Measurements from ENCODE around the gene LRRK2. TPM values are rescaled to one million over a fixed set of nuclear protein-coding genes. Genes with fewer than 3 reads are reported as not detected.
"Not testable (repeated sequence)": the region's sequence is repeated elsewhere in the genome, so short reads cannot be mapped to it uniquely, and the experiment has no call there.

The LRRK2 gene
- total RNA-seq, 1 experiment from 2014 or later = 0.73 TPM

GRCh38 chr12:40240779-40241178 is 16.0 kb downstream of the LRRK2 start:
- DNase-seq = no peak
- H3K27ac Mint-ChIP-seq (ENCODE audit: unreplicated experiment) = no peak overlapping the region
- intact Hi-C loops (cut with micrococcal nuclease; ENCODE audit: unreplicated experiment) = no loop called here

GRCh38 chr12:40241741-40242140 is 16.9 kb downstream of the LRRK2 start:
- intact Hi-C loops (cut with micrococcal nuclease; ENCODE audit: unreplicated experiment) = no loop called here
- H3K4me1 Mint-ChIP-seq (ENCODE audit: low read depth, unreplicated experiment) = no peaks in the 10 kb centered on the region
- H3K36me3 Mint-ChIP-seq (ENCODE audit: insufficient read depth, unreplicated experiment) = no peaks in the 10 kb centered on the region
- H3K9me3 Mint-ChIP-seq (ENCODE audit: low read depth, unreplicated experiment) = no peaks in the 10 kb centered on the region
- H3K27me3 Mint-ChIP-seq (ENCODE audit: unreplicated experiment) = no peaks in the 10 kb centered on the region
- no peak overlapping the region for H3K4me3 Mint-ChIP-seq (ENCODE audit: low read depth, unreplicated experiment)
- no TSS peak for BruUV-seq (replicated peaks)
- DNase-seq = no peak
- H3K27ac Mint-ChIP-seq (ENCODE audit: unreplicated experiment) = no peak overlapping the region
- CTCF ChIA-PET = no interaction called here
- TF ChIP-seq CTCF (IDR thresholded peaks at IDR 0.05; ENCODE audit: unreplicated experiment) = no peak

More at GRCh38 chr12:40240779-40241178, 16.0 kb downstream of the LRRK2 start:
- H3K9me3 Mint-ChIP-seq (ENCODE audit: low read depth, unreplicated experiment) = no peaks in the 10 kb centered on the region
- H3K4me3 Mint-ChIP-seq (ENCODE audit: low read depth, unreplicated experiment) = no peak overlapping the region
- BruUV-seq (replicated peaks) = no TSS peak
- H3K27me3 Mint-ChIP-seq (ENCODE audit: unreplicated experiment) = no peaks in the 10 kb centered on the region
- no peak for TF ChIP-seq CTCF (IDR thresholded peaks at IDR 0.05; ENCODE audit: unreplicated experiment)
- no peaks in the 10 kb centered on the region for H3K4me1 Mint-ChIP-seq (ENCODE audit: low read depth, unreplicated experiment)
- H3K36me3 Mint-ChIP-seq (ENCODE audit: insufficient read depth, unreplicated experiment) = no peaks in the 10 kb centered on the region
- CTCF ChIA-PET = no interaction called here

- BruUV-seq (replicated peaks); H3K4me1 Mint-ChIP-seq (ENCODE audit: low read depth, unreplicated experiment); H3K9me3 Mint-ChIP-seq (ENCODE audit: low read depth, unreplicated experiment); H3K4me3 Mint-ChIP-seq (ENCODE audit: low read depth, unreplicated experiment); H3K27ac Mint-ChIP-seq (ENCODE audit: unreplicated experiment); DNase-seq; intact Hi-C loops (cut with micrococcal nuclease; ENCODE audit: unreplicated experiment); H3K27me3 Mint-ChIP-seq (ENCODE audit: unreplicated experiment); H3K36me3 Mint-ChIP-seq (ENCODE audit: insufficient read depth, unreplicated experiment): not testable (repeated sequence)
- CTCF ChIA-PET = interaction anchor here (0.7 kb wide), 1 partner anchor 100 kb away, joined by 5 read pairs; no protein-coding TSS in a partner anchor
These were observed 19.8 kb downstream of the LRRK2 start for GRCh38 chr12:40244526-40245156.

GRCh38 chr12:40248034-40248433 is 23.2 kb downstream of the LRRK2 start:
- no TSS peak for BruUV-seq (replicated peaks)
- intact Hi-C loops (cut with micrococcal nuclease; ENCODE audit: unreplicated experiment) = no loop called here
- H3K27me3 Mint-ChIP-seq (ENCODE audit: unreplicated experiment) = no peaks in the 10 kb centered on the region
- H3K9me3 Mint-ChIP-seq (ENCODE audit: low read depth, unreplicated experiment) = no peaks in the 10 kb centered on the region
- no peak for DNase-seq
- no peak for TF ChIP-seq CTCF (IDR thresholded peaks at IDR 0.05; ENCODE audit: unreplicated experiment)
- CTCF ChIA-PET = no interaction called here
- H3K36me3 Mint-ChIP-seq (ENCODE audit: insufficient read depth, unreplicated experiment) = no peaks in the 10 kb centered on the region
- H3K4me3 Mint-ChIP-seq (ENCODE audit: low read depth, unreplicated experiment) = no peak overlapping the region
- H3K27ac Mint-ChIP-seq (ENCODE audit: unreplicated experiment) = no peak overlapping the region
- H3K4me1 Mint-ChIP-seq (ENCODE audit: low read depth, unreplicated experiment) = no peaks in the 10 kb centered on the region

GRCh38 chr12:40248585-40249297 is 23.9 kb downstream of the LRRK2 start:
- intact Hi-C loops (cut with micrococcal nuclease; ENCODE audit: unreplicated experiment) = no loop called here
- no peak for TF ChIP-seq CTCF (IDR thresholded peaks at IDR 0.05; ENCODE audit: unreplicated experiment)
- no peak for DNase-seq
- Mint-ChIP-seq H3K27ac (ENCODE audit: unreplicated experiment) (no peak overlapping the region), H3K36me3 (ENCODE audit: insufficient read depth, unreplicated experiment) (no peaks in the 10 kb centered on the region), H3K27me3 (ENCODE audit: unreplicated experiment) (no peaks in the 10 kb centered on the region), H3K9me3 (ENCODE audit: low read depth, unreplicated experiment) (no peaks in the 10 kb centered on the region), H3K4me3 (ENCODE audit: low read depth, unreplicated experiment) (no peak overlapping the region), H3K4me1 (ENCODE audit: low read depth, unreplicated experiment) (no peaks in the 10 kb centered on the region)
- BruUV-seq (replicated peaks) = no TSS peak
- CTCF ChIA-PET = no interaction called here

- H3K27me3 Mint-ChIP-seq (ENCODE audit: unreplicated experiment); H3K9me3 Mint-ChIP-seq (ENCODE audit: low read depth, unreplicated experiment); H3K27ac Mint-ChIP-seq (ENCODE audit: unreplicated experiment); DNase-seq; H3K4me1 Mint-ChIP-seq (ENCODE audit: low read depth, unreplicated experiment); H3K4me3 Mint-ChIP-seq (ENCODE audit: low read depth, unreplicated experiment); H3K36me3 Mint-ChIP-seq (ENCODE audit: insufficient read depth, unreplicated experiment); intact Hi-C loops (cut with micrococcal nuclease; ENCODE audit: unreplicated experiment); BruUV-seq (replicated peaks); CTCF ChIA-PET: not testable (repeated sequence)
These were observed 25.9 kb downstream of the LRRK2 start for GRCh38 chr12:40250652-40251051.

Measured in Calu3 (cell line).